Endometrium (tissue), 2 donors: ENCODE results near the gene TXNDC11.

Source experiments
- FAIRE-seq: peaks from 2 replicates; lab custom pipeline; 2012; peaks lifted over from hg19 to GRCh38; lab: Jason Lieb, UNC
- donor health status: control.
- donor health status: control.

TXNDC11 gene

DNA sequence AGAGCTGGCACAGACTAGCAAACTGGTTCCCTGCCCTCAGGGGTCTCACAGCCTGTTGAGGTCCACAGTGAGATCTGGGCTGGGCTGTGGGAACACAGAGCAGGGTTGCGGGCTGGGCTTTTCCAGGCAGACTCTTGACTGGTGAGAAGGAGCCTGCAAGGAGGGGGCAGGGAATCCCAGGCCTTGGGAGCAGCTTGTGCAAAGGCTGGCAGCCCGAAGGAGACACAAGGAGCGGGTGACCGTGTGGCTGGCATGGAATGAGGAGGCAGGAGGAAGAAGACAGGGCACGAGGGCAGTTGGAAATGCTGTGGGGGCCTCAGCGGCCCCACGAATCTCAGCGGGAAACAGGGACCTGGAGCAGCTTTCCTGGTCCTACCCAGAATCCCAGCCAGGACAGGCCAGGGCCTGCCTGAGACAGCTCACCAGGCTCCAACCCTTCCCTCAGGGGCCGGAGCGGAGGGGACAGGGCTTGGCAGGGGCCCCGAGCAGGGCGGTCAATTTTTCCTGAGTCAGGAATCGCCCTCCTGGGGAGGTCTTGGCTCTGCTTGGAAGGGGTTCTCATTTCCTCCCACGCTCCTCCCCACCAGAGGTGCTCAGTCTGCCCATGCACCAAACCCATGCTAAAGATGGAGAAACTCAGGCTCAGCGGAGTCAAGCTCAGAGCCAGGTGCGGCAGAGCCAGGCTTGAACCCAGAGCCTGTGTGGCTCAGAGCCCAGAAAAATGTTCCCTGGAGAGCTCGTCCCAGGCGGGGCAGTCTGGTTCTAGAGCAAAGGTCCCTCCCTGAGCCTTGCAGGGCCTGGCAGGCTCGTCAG is 83.6 kb downstream of the TXNDC11 start:
- FAIRE-seq: no peak

DNA sequence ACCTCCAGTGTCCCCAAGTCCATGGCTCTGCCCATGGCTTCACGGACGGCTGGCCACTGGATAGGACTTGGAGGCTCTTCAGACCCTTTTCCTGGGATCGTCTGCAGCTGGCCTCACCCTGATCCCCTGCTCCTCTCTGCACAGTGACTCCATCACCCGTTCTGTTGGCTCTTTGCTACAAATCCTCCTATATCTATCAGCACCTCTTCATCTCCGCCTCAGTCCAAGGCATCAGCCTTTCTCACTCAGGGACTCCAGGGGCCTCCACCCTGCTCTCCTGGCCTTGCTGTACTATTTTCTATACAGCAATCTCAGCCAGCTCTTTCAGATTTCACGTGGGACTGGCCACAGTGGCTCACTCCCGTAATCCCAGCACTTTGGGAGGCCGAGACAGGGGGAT is 85.1 kb downstream of the TXNDC11 start:
- FAIRE-seq: no peak

DNA sequence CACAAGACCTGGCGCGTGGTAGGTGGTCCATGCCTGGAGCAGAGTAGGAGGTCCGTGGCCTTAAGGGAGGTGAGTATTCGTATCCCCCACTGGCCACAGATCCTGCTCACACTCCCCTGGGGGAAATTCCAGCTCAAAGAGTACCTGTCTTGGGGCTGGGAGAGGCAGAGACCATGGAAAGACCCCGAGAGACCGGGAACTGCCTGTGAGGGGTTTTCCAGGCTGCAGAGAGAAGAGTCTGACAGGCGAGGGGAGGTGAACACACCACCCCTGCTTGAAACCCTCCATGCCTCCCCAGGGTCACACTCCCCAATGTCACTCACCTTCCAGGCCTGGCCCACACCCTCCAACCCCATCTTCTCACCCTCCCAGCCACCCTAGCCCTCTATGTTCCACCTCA is 87.0 kb downstream of the TXNDC11 start:
- no peak for FAIRE-seq

- no peak for FAIRE-seq
These were observed 90.9 kb downstream of the TXNDC11 start for GRCh38 chr16:11651796-11652195.

DNA sequence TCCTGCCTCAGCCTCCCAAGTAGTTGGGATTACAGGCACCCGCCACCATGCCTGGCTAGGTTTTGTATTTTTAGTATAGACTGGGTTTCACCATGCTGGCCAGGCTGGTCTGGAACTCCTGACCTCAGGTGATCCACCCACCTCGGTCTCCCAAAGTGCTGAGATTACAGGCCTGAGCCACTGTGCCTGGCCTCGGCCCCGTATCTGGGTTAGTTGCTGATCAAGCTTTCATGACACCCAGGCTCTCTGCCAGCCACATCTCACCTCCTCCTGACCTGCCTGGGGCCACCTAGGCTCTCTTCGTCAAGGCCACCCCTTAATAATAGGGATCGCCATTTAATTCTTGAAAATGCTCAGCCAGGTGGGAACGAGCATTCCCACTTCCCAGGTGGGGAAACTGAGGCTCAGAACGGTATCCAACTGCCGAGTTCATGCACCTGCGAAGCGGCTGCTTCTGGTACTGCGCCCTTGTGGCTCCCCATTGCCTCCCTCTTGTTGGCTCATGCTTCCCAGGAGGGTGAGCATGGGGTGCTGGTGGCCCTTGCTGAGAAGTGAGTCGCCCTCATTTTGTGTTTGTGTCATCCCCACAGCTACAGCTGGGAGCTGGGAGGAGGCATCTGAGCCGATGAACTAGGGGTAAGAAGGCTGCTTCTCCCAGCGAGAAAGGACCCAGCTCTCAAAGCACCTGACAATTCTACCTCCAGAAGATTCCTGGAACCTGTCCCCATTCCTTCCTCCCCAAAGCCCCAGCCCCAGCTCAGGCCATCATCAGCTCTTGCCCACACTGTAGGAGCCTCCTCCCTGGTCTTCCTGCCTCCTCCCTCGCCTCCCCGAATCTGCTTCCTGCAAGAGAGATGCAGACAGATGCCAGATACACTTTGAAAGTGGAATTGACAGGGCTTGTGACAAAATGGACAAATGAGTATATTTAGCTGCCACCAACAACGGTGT is 91.7 kb downstream of the TXNDC11 start:
- FAIRE-seq: no peak

DNA sequence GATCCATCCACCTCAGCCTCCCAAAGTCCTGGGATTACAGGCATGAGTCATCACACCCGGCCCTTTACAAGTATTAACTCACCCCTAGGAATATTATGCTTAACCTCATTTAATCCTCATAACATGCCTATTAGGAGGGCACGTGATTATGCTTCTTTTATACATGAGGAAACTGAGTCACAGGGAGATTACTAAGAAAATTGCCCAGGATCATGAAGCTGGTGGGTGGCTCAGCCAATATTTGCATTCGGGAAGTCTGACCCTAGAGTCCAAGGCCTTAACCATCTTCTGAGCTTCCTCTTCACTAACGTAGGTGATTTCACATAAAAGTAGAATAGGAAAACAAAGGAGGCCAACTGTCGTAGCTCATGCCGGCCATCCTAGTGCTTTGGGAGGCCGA is 93.4 kb downstream of the TXNDC11 start:
- FAIRE-seq: no peak

DNA sequence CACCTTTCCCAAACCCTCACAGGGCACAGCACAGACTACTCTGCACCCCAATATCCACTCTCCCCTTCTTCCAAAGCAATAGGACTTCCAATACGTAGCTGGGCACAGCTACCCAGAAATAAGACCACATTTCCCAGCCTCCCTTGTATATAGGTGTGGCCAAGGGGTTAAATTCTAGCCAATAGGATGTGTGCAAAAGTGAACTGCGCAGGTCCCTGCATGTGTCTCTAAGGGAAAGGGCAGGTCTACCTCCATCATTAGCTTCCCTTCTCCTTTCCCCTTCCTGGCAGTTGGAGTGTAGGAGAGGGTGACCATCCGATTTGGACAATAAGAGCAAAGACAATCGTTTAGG is 99.9 kb downstream of the TXNDC11 start:
- no peak for FAIRE-seq

DNA sequence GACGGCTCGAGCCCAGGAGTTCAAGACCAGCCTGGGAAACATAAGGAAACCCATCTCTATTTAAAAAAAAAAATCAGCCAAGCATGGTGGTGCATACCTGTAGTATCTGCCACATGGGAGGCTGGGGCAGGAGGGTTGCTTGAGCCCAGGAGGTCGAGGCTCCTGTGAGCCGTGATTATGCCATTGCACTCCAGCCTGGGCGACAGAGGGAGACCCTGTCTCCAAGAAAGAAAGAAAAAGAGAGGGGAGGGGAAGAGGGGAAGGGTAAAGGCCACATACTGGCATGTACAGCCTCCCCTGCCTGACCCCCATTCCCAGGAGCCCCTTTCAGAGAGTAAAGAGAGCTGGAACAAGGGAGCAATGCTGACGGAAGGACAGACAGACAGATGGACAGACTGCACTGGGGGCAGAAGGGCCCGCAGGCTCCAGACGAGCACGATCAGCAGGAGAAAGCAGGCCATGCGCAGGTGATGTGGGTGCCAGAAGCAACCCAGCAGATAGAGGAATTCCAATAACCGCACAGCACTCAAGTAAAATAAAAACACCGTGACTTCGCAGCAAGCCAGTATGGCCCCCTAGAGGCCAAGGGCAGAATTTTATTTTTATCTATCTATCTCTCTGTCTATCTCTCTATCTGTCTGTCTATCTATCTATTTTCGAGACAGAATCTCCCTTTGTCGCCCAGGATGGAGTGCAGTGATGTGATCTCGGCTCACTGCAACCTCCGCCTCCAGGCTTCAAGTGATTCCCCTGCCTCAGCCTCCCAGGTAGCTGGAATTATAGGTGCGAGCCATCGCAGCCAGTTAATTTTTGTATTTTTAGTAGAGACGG is 101.5 kb downstream of the TXNDC11 start:
- no peak for FAIRE-seq

DNA sequence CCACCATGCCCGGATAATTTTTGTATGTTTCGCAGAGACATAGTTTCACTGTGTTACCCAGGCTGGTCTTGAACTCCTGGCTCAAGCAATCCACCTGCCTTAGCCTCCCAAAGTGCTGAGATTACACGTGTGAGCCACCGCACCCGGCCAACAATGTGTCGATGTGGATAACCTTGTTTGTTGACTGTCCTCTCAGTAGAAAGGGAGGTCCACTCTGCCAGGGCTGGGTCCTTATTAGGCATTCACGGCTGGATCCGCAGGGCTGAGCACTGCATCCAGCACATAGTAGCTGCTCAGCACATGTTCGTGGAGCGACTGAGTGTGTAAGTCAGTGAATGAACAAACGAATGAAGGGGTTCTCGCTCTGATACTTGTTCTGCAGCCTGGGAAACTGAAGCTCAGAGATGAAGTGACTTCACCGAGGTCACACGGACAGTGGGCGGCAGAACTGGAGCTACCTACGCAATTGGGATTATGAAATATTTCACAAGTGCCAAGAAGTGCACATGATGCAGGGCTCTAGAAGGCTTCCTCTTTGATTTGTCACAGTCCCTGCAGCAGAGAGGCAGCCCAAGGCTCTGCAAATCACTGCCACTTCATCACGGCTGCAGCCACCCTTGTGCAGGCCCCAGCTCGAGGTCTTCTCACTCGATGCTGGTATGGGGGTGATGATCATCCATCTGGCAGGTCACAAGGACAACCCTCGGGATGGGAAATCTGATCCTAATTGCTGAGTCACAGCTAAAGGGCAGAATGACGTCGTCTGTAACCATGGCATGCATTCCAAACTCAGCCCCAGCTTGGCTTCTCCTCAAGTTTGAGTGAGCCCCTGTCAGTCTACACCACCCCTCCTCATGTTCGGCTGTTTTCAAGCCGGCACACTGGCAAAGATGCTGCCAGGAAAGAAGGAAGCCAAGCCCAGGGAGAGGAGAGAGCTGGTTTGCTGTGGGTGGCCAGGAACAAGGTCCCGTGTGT is 102.4 kb downstream of the TXNDC11 start:
- no peak for FAIRE-seq

DNA sequence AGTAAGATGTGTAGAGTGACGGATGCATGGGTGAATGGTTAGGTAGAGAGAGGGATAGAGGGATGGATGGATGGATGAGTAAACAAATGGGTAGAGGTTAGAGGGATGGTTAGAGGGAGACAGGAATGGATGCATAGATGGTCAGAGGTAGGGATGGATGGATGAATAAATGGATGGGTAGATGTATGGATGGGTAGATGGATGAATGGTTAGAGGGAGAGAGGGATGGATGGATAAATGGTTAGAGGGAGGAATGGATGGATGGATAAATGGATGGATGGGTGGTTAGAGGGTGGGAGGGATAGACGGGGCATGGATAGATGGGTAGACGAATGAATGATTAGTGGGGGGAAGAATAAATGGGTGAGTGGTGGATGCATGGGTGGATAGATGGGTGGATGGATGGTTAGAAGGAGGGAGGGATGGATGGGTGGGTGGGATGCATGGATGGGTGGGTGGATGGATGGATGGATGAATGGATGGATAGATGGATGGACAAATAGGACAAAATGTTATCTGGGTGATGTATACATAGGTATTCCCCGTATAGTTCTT is 103.6 kb downstream of the TXNDC11 start:
- no peak for FAIRE-seq

- no peak for FAIRE-seq
These were observed 104.5 kb downstream of the TXNDC11 start for GRCh38 chr16:11638140-11638539.

DNA sequence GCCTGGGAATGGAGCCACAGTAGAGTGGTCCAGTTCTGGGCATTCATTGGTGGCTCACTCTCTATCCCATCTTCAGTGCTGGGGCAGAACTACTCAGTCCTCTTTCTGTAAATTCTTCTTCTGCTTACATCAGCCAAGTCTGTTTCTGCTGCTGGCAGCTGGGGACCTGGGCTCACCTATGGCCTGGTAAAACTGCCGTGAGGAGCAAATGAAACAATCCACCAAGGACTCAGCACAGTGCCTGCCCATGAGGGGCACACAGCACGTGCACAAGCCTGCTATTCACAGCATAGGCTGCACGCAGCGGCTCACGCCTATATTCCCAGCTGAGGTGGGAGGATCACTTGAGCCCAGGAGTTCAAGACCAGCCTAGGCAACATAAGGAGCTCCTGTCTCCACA is 105.3 kb downstream of the TXNDC11 start:
- no peak for FAIRE-seq

DNA sequence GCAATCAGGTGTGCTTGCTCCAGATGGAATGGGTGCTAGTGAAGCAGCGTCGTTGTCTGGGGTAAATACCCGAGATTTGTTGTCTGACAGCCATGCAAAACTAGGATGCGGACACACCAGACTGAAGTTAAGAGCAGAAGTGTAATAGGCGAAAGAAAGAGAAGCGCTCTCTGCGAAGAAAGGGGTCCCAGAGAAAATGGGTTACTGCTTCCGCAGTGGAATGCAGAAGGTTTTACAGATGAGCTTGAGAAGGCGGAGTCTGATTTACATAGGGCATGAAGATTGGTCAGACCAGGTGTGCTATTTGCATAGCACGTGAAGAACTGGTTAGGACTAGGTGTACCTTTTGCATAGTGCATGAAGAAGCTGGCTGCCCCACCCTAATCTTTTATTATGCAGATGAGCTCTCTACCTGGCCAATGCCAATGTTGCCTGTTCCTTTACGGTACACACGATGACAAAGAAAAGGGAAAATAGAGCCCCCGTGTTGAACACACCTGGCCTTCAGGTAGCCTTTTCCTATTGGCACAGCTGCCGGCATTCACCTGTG is 106.4 kb downstream of the TXNDC11 start:
- FAIRE-seq: no peak

DNA sequence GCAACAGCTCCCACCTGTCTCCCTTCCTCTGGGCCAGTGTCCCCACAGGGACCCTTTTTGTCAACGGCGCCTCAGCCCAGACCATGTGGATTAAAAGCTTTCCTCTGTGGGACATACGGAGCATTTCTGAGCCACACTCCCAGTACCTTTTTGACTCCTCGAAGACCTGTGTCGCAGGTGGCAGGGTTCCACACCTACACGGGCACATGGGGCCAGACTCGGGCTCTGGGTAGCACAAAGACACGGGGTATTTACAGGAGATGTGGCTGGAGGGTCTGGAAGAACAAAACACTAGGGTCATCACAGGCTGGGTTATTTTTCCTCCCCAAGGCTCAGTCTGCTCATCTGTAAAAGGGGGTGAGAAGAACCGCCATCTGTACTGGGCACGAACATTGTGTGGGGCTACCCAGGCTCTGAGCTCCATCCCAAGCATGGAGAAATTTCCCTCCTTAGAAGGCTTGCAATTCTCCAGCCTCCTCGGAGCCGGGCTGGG is 106.9 kb downstream of the TXNDC11 start:
- no peak for FAIRE-seq

- FAIRE-seq: no peak
These were observed 107.5 kb downstream of the TXNDC11 start for GRCh38 chr16:11635113-11635652.

DNA sequence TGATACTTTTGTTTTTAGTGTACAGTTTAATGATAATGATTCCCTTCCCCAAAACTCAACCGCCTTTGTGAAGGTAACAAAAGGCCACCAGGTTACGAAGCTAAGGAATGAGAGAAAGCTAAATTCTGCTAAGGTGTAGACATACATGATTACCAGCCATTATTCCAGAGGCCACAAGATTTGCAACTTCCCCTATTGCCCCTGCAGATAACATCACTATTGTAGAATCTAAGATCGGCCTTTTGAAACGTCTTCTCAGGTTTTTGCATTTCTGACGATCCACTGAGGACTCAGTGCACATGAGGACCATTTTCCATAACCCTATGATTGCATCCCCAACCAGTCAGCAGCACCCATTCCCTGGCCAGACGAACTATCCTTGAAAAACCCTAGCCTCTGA is 108.3 kb downstream of the TXNDC11 start:
- no peak for FAIRE-seq

- no peak for FAIRE-seq
These were observed 109.5 kb downstream of the TXNDC11 start for GRCh38 chr16:11633113-11633512.

DNA sequence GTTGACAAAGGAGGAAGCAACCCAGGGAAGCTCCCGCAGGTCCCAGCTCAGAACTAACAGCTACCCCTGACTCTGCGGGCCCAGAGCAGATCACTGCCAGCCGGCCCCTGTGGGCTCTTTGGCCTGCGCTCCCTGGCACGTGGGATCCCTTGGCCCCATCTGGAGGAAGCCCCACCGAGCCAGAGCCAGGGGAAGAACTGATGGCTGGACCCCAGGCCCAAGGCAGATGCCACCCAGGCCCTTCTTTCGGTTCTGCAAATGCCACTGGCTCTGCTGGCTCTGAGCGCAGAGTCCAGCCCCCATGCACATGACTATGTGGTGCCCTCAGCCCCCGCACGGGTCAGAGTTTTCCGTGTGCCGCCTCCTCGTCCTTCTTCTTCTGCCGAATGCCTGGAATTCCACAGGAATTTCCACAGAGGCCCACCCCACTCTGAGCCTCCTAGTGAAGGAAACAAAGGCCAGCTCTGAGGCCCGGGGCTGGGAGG is 110.2 kb downstream of the TXNDC11 start:
- no peak for FAIRE-seq

DNA sequence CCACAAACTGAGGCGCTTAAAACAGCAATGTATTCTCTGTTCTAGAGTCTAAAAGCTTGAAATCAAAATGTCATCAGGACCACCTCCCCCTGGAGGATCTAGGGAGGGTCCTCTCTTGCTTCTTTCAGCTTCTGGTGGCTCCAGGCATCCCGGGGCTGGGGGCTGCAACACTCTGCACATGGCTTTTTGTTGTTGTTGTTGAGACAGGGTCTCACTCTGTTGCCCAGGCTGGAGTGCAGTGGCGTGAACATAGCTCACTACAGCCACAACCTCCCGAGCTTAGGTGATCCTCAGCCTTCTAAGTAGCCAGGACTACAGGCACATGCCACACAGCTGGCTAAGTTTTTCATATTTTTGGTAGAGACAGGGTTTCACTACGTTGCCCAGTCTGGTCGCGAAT is 111.4 kb downstream of the TXNDC11 start:
- no peak for FAIRE-seq

GRCh38 chr16:11630768-11631056 is 111.9 kb downstream of the TXNDC11 start:
- no peak for FAIRE-seq
